ENCODE measurements around the gene CD2BP2.
"Not testable (repeated sequence)": the region's sequence is repeated elsewhere in the genome, so short reads cannot be mapped to it uniquely, and the experiment has no call there.

CD2BP2 gene

DNA sequence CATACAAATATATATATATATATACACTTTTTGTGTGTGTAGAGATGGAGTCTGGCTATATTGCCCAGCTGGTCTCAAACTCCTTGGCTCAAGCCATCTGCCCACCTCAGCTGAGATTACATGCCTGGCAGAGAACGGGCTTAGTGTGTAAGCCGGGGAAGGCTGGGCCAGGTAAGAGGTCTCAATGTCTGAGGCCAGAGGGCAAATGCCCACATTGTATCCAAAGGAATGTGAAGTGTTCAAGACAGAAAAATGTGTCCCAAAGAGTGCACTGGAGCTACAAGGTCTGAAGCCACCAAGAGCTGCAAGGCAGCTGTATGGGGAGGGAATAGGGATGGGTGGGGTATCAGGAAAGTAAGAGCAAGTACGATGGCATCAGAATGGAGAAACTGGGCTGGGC is 8.8 kb downstream of the CD2BP2 start:
- no peak for DNase-seq (ENCODE audit: low read depth)
- no peak overlapping the region for H3K4me3 ChIP-seq (ENCODE audit: control insufficient read depth, low read depth, low read length)
- TF ChIP-seq, protein P1, sequence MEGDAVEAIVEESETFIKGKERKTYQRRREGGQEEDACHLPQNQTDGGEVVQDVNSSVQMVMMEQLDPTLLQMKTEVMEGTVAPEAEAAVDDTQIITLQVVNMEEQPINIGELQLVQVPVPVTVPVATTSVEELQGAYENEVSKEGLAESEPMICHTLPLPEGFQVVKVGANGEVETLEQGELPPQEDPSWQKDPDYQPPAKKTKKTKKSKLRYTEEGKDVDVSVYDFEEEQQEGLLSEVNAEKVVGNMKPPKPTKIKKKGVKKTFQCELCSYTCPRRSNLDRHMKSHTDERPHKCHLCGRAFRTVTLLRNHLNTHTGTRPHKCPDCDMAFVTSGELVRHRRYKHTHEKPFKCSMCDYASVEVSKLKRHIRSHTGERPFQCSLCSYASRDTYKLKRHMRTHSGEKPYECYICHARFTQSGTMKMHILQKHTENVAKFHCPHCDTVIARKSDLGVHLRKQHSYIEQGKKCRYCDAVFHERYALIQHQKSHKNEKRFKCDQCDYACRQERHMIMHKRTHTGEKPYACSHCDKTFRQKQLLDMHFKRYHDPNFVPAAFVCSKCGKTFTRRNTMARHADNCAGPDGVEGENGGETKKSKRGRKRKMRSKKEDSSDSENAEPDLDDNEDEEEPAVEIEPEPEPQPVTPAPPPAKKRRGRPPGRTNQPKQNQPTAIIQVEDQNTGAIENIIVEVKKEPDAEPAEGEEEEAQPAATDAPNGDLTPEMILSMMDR (IDR thresholded peaks at IDR 0.05; ENCODE audit: control insufficient read depth, insufficient read depth, low read depth, low read length, missing control alignments): no peak

DNA sequence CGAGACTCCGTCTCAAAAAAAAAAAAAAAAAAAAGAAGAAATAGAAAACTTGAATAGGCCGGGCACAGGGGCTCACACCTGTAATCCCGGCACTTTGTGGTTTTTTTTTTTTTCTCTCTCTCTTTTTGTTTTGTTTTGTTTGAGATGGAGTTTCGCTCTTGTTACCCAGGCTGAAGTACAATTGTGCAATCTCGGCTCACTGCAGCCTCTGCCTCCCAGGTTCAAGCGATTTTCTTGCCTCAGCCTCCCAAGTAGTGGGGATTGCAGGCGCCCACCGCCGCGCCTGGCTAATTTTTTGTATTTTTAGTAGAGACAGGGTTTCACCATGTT is 11.7 kb downstream of the CD2BP2 start:
- DNase-seq (ENCODE audit: low read depth); H3K4me3 ChIP-seq (ENCODE audit: control insufficient read depth, low read depth, low read length): not testable (repeated sequence)

DNA sequence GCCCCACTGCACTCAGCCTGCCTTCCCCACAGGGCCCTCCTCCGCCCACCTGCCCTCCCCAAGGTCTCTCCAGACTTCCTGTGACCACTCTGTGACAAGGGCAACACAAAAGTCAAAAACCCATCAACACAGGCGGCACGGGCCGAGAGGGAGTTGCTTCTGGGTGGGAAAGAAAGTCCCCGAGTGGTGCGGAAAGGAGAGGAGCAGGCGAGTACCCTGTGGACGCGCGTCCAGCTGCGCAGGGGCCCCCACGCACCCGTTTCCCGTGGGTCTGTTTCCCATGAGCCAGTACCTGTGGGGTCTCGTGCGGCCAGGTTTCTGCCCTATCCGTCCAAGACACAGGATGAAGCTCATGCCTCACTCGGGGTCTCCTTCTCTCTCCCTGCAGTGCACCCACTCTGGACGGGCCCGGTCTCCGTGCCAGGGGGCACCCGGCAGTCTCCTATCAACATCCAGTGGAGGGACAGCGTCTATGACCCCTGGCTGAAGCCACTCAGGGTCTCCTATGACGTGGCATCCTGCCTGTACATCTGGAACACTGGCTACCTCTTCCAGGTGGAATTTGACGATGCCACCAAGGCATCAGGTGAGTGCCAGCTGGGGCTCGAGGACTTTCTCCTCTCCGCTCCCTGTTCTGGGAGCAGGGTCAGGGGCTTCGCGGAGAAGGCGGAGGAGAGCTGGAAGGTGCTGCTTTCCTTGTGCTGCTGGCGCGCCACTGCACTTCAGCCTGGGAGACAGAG is 12.2 kb downstream of the CD2BP2 start:
- no peak overlapping the region for H3K4me3 ChIP-seq (ENCODE audit: control insufficient read depth, low read depth, low read length)
- DNase-seq (ENCODE audit: low read depth): no peak
- TF ChIP-seq, protein P1 (IDR thresholded peaks at IDR 0.05; ENCODE audit: control insufficient read depth, insufficient read depth, low read depth, low read length, missing control alignments): no peak

DNA sequence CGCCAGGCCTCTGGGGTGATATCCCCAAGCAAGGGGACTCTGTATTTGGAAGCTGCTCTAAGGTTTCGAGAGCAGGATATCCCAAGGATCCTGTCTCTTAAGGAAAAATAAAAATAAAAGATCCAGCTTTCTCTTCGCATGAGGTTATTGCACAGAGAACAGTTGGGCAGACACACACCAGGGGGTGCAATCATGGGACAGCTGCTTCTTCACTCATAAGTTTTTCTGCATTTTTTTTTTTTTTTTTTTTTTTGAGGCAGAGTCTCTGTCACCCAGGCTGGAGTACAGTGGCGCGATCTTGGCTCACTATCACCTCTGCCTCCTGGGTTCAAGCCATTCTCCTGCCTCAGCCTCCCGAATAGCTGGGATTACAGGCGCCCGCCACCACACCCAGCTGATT is 13.1 kb downstream of the CD2BP2 start:
- TF ChIP-seq, protein P1 (IDR thresholded peaks at IDR 0.05; ENCODE audit: control insufficient read depth, insufficient read depth, low read depth, low read length, missing control alignments): peak; percentile 14
- DNase-seq (ENCODE audit: low read depth); H3K4me3 ChIP-seq (ENCODE audit: control insufficient read depth, low read depth, low read length): not testable (repeated sequence)

DNA sequence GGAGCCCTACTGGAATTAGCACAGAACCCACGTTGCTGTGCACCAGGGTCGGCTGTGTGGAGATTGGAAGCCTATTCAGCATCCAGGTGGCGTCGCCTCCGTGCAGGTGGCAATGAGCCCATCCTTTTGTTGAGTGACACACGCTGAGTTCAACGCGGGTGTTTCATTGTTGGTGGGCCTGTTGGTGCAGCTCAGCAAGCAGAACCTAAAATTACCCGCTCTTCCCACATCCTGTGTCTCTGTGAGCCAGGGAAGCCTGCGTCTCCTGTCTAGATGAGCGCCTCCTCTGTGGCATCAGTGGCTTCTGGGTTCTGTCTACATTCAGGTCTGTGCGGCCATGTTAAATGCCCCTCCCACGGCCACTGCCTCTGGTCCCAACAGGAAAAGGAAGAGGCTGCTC is 14.5 kb downstream of the CD2BP2 start:
- DNase-seq (ENCODE audit: low read depth): no peak
- H3K4me3 ChIP-seq (ENCODE audit: control insufficient read depth, low read depth, low read length): no peak overlapping the region
- TF ChIP-seq, protein P1 (IDR thresholded peaks at IDR 0.05; ENCODE audit: control insufficient read depth, insufficient read depth, low read depth, low read length, missing control alignments): no peak

DNA sequence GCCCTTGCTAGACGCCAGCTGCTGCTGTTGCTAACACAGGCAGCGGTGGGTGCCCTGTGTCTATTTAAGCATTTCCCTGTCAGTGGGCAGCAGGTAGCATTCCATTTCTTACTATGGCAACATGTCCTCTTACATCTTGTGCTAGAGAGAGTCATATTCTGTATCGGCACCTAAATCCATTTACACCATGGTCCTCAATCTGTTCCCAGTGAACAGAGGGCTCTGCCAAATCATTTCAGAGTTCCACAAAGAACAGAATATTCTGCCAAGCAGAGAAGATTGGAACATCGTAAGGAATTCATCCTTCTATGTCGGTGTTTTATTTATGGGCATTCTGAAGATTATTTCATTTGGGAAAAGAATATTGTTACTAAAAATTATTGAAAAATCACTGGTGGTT is 16.4 kb downstream of the CD2BP2 start:
- H3K4me3 ChIP-seq (ENCODE audit: control insufficient read depth, low read depth, low read length); DNase-seq (ENCODE audit: low read depth): not testable (repeated sequence)

DNA sequence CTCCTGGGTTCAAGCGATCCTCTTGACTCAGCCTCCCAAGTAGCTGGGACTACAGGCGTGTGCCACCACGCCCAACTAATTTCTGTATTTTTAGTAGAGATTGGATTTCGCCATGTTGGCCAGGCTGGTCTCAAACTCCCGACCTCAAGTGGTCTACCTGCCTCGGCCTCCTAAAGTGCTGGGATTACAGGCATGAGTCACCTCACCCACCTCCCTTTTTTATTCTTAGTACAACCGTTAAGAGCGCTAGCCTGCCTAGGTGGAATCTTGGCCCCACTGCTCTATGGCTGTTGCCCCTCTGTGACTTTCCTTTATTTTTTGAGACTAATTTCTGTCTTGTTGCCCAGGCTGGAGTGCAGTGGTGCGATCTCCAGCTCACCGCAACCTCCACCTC is 17.1 kb downstream of the CD2BP2 start:
- H3K4me3 ChIP-seq (ENCODE audit: control insufficient read depth, low read depth, low read length); DNase-seq (ENCODE audit: low read depth): not testable (repeated sequence)

DNA sequence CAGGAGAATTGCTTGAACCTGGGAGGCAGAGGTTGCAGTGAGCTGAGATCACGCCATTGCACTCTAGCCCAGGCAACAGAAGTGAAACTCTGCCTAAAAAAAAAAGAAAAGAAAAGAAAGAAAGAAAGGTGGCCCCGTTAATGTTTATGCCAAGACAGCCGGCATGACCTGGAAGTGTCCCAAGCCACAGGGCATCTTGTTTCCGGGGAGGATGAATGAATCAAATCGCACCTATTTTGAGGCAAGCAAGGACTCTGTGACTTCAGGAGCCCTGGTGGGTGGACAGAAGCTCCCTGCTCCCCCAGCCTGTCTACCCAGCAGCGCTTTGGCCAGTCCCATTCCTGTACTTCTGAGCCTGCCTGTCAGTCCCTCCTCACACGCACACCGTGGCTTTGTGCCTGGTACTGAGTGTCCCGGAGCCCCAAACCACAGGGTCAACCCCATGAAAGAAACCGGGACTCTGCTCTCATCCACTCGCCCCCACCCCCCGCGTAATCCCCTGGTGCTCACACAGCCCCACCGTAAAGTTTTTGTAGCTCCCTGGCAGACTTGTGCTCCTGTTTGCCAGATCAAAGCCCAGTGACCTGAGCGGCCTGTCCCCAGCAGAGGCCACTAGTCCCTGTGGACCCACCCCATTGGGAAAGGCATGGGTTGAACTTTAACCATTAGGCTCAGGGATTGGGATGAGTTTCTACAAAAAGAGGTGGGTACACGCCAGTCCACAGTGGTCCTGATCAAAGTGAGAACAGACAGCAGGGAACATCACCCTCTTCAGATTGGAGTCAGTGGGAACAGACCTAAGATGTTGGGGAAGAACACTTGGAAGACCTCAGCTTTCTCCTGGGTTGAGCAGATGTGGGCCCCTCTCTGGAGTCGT is 19.3 kb downstream of the CD2BP2 start:
- no peak for DNase-seq (ENCODE audit: low read depth)
- TF ChIP-seq, protein P1 (IDR thresholded peaks at IDR 0.05; ENCODE audit: control insufficient read depth, insufficient read depth, low read depth, low read length, missing control alignments): no peak
- peak overlapping the region; percentile 47 for H3K4me3 ChIP-seq (ENCODE audit: control insufficient read depth, low read depth, low read length)

DNA sequence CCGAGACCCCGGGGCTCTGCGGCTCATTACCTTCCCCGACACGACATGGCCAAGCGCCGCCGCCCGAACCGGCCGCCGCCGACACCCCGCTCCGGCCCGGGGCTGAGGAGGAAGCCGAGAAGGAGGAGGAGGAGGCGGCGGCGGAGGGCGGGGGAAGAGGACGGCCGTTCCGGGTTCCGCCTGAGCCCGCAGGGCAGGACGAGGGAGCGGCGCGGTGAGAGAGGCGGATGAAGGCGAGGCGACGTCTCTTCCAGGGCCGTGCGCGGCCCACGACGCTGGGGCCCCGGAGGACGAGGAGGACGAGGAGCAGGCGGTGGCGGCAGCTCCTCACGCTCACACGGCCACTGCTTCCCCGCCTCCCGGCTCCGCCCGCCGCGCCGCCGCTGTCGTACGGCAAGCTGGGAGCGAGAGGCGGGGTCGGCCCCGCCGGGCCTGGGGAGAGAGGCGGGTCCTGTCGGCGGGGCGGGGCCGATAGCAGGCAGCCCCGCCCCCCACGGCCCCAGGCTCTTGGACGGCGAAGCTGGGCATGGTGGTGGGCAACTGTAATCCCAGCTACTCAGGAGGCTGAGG is 20.0 kb downstream of the CD2BP2 start:
- DNase-seq (ENCODE audit: low read depth): not testable (repeated sequence)
- peak overlapping the region; percentile 57 for H3K4me3 ChIP-seq (ENCODE audit: control insufficient read depth, low read depth, low read length)

DNA sequence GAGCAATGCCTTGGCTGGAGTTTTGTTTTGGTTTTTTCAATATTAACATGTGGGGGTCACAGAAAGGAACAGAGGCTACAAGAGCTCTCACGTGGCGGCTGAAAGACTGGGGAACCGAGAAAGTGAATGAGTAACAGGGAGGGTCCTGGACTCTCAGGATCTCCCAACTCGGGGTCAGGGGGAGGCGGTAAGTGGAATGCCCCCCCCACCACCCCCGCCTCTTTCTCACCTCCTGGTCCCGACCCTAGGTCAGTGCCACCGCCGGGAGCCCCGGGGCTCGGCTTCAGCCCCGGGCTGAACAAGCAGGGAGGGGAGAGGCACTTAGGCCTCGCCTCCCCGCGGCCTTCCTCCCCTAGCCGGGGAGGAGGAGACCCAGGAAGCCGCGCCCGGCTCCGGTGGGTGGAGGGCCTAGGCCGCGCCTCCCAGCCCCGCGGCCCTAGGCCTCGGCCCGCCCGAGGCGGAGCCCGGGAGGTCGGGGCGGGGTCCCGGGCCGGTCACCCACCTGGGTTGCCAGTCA is 20.6 kb downstream of the CD2BP2 start:
- DNase-seq (ENCODE audit: low read depth): not testable (repeated sequence)

DNA sequence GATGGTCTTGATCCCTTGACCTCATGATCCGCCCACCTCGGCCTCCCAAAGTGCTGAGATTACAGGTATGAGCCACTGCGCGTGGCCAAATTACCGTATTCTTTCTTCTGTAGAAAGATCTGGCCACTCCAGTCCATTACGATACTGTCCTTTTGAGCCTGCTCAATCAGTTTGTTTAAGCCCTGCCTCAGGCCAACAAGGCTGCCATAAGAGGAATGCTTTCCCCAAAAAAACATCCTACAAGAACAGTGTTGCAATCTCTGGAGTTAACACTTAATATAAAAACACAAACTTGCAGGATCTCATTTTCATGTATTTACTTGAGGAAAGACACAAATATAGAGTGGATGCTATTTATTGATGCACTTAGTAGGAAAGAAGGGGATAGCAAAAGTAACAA is 30.9 kb downstream of the CD2BP2 start:
- not testable (repeated sequence) for DNase-seq (ENCODE audit: low read depth); H3K4me3 ChIP-seq (ENCODE audit: control insufficient read depth, low read depth, low read length)

More for the DNA sequence above, 20.6 kb downstream of the CD2BP2 start:
- peak overlapping the region; percentile 57 for H3K4me3 ChIP-seq (ENCODE audit: control insufficient read depth, low read depth, low read length)

Data from AG09309 (cell line).